ENCODE results near the gene ZNF14.

Gene ZNF14

GRCh38 chr19:19661675-19662251, 71.1 kb downstream of the ZNF14 start:
- Histone ChIP-seq H3K27ac (ENCODE audit: low read depth, low read length) (peak overlapping the region; percentile 85), H3F3A (ENCODE audit: control insufficient read depth, insufficient read depth) (peaks cover 12% of the 10 kb centered on the region), H3K4me3 (ENCODE audit: low read length) (peak overlapping the region; percentile 87), H3K4me1 (ENCODE audit: control insufficient read depth, low read length) (peaks cover 37% of the 10 kb centered on the region), H3K4me2 (ENCODE audit: low read length) (peak overlapping the region; percentile 87), H3K9me2 (replicated peaks; ENCODE audit: control insufficient read depth, low read length) (no peaks in the 10 kb centered on the region), H3K79me2 (ENCODE audit: control insufficient read depth, low read length) (peaks cover 80% of the 10 kb centered on the region), H4K20me1 (ENCODE audit: control insufficient read depth, insufficient read depth, low read depth, low read length) (peaks cover 7% of the 10 kb centered on the region), H3K36me3 (ENCODE audit: control insufficient read depth, low read length) (peaks cover 57% of the 10 kb centered on the region), H3K27me3 (ENCODE audit: control insufficient read depth, low read length) (no peaks in the 10 kb centered on the region), H3K9me3 (ENCODE audit: control insufficient read depth, insufficient read depth, low read length) (no peaks in the 10 kb centered on the region)
- no peak for TF ChIP-seq EZH2phosphoT487 (IDR thresholded peaks at IDR 0.05; ENCODE audit: borderline replicate concordance, low read length)
- TF ChIP-seq, protein P1, sequence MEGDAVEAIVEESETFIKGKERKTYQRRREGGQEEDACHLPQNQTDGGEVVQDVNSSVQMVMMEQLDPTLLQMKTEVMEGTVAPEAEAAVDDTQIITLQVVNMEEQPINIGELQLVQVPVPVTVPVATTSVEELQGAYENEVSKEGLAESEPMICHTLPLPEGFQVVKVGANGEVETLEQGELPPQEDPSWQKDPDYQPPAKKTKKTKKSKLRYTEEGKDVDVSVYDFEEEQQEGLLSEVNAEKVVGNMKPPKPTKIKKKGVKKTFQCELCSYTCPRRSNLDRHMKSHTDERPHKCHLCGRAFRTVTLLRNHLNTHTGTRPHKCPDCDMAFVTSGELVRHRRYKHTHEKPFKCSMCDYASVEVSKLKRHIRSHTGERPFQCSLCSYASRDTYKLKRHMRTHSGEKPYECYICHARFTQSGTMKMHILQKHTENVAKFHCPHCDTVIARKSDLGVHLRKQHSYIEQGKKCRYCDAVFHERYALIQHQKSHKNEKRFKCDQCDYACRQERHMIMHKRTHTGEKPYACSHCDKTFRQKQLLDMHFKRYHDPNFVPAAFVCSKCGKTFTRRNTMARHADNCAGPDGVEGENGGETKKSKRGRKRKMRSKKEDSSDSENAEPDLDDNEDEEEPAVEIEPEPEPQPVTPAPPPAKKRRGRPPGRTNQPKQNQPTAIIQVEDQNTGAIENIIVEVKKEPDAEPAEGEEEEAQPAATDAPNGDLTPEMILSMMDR (IDR thresholded peaks at IDR 0.05; ENCODE audit: low read depth, low read length, poor library complexity, severe bottlenecking) = no peak

GRCh38 chr19:19661141-19661674, 71.7 kb downstream of the ZNF14 start:
- Histone ChIP-seq H3K79me2 (ENCODE audit: control insufficient read depth, low read length) (peaks cover 76% of the 10 kb centered on the region), H4K20me1 (ENCODE audit: control insufficient read depth, insufficient read depth, low read depth, low read length) (peaks cover 7% of the 10 kb centered on the region), H3K9me3 (ENCODE audit: control insufficient read depth, insufficient read depth, low read length) (no peaks in the 10 kb centered on the region), H3K4me2 (ENCODE audit: low read length) (peak overlapping the region; percentile 87), H3K27ac (ENCODE audit: low read depth, low read length) (peak overlapping the region; percentile 85), H3F3A (ENCODE audit: control insufficient read depth, insufficient read depth) (peaks cover 12% of the 10 kb centered on the region), H3K27me3 (ENCODE audit: control insufficient read depth, low read length) (no peaks in the 10 kb centered on the region), H3K36me3 (ENCODE audit: control insufficient read depth, low read length) (peaks cover 63% of the 10 kb centered on the region), H3K9me2 (replicated peaks; ENCODE audit: control insufficient read depth, low read length) (no peaks in the 10 kb centered on the region), H3K4me1 (ENCODE audit: control insufficient read depth, low read length) (peaks cover 33% of the 10 kb centered on the region), H3K4me3 (ENCODE audit: low read length) (peak overlapping the region; percentile 87)
- no peak for TF ChIP-seq EZH2phosphoT487 (IDR thresholded peaks at IDR 0.05; ENCODE audit: borderline replicate concordance, low read length)
- TF ChIP-seq, protein P1 (IDR thresholded peaks at IDR 0.05; ENCODE audit: low read depth, low read length, poor library complexity, severe bottlenecking) = no peak

Measured in DOHH2 (cell line).